ENCODE data around the gene TOMM34. TPM values are rescaled to one million over a fixed set of nuclear protein-coding genes. Genes with fewer than 3 reads are reported as not detected.
A peak's percentile ranks its signal among the peaks of the same experiment; 100 is the strongest.

Gene TOMM34
- total and polyA plus RNA-seq, 2 of the 13 experiments (the other 11 are each of a cell fraction or from before 2014, with no cell fraction given), result 36.2 to 52.0 TPM

DNA sequence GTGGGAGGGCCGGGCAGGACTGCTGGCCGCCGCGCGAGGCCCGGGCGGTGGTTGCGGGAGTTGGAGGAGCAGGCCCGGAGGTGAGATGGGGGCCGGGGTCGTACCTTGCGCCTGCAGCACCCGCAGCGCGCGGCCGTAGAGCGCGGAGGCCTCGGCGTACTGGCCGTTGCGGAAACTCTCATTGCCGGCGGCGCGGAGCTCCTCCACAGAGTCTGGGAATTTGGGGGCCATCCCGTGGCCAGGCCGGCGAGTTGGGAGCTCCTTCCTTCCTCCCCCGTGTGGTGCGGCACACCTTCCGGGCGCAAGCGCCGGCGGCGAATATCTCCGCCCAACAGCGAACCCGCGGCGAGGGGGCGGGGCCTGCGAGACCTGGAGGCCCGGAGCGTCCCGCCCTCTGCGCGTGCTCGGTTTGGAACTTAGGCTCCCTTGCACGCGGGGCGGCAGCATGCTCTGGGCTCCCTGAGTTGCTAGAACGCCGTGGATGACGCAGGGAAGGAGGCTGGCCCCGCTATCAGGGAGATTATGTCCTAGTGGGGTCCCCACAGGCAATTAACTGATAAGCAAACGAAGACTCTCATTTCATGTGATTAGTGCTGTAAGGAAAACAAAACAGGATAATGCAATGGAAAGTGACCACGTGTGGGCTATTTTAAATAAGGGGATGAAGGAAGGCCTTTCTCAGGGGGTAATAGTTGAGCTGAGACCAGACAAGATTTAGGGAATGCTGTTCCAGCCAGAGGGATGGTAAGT is at the start of gene TOMM34 (continued):
- TF ChIP-seq ZSCAN21 (CRISPR knock-in tag; IDR thresholded peaks at IDR 0.05; ENCODE audit: borderline replicate concordance) (peak; percentile 92), HDAC2 (CRISPR knock-in tag; IDR thresholded peaks at IDR 0.05) (peak; percentile 54), RORA (CRISPR knock-in tag; IDR thresholded peaks at IDR 0.05) (no peak), RBM22 (optimal IDR thresholded peaks at IDR 0.05; ENCODE audit: low read length) (no peak), ZBTB7A (CRISPR knock-in tag; IDR thresholded peaks at IDR 0.05) (peak; percentile 90), ZNF260 (CRISPR knock-in tag; IDR thresholded peaks at IDR 0.05; ENCODE audit: borderline replicate concordance, low read depth) (no peak), KLF15 (CRISPR knock-in tag; IDR thresholded peaks at IDR 0.05; ENCODE audit: borderline replicate concordance) (peak; percentile 94), FOXP1 (IDR thresholded peaks at IDR 0.05) (no peak), FOXP1 (CRISPR knock-in tag; IDR thresholded peaks at IDR 0.05) (peak; percentile 30; the same call in 1 of the 2 replicates), ZNF224 (CRISPR knock-in tag; IDR thresholded peaks at IDR 0.05) (peak; percentile 83; the same call in 1 of the 2 replicates), ZNF274 (CRISPR knock-in tag; IDR thresholded peaks at IDR 0.05) (peak; percentile 99), ZNF629 (CRISPR knock-in tag; conservative IDR thresholded peaks at IDR 0.05) (0 out of 2 replicates have a peak, but pooled peaks have one; percentile 18), ETV6 (CRISPR knock-in tag; conservative IDR thresholded peaks at IDR 0.05) (peak; percentile 77), ZNF124 (CRISPR knock-in tag; IDR thresholded peaks at IDR 0.05) (peak; percentile 86; the same call in 1 of the 2 replicates), ZNF552 (CRISPR knock-in tag; IDR thresholded peaks at IDR 0.05; ENCODE audit: borderline replicate concordance) (peak; percentile 93), ZNF775 (CRISPR knock-in tag; IDR thresholded peaks at IDR 0.05; ENCODE audit: borderline replicate concordance) (peak; percentile 85; the same call in 1 of the 2 replicates), NFE2 (CRISPR knock-in tag; IDR thresholded peaks at IDR 0.05) (no peak; the same call in 1 of the 2 replicates)
- TF ChIP-seq, protein P1, sequence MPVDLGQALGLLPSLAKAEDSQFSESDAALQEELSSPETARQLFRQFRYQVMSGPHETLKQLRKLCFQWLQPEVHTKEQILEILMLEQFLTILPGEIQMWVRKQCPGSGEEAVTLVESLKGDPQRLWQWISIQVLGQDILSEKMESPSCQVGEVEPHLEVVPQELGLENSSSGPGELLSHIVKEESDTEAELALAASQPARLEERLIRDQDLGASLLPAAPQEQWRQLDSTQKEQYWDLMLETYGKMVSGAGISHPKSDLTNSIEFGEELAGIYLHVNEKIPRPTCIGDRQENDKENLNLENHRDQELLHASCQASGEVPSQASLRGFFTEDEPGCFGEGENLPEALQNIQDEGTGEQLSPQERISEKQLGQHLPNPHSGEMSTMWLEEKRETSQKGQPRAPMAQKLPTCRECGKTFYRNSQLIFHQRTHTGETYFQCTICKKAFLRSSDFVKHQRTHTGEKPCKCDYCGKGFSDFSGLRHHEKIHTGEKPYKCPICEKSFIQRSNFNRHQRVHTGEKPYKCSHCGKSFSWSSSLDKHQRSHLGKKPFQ (CRISPR knock-in tag; IDR thresholded peaks at IDR 0.05; ENCODE audit: insufficient replicate concordance), result peak; percentile 87
- TF ChIP-seq, protein P2, sequence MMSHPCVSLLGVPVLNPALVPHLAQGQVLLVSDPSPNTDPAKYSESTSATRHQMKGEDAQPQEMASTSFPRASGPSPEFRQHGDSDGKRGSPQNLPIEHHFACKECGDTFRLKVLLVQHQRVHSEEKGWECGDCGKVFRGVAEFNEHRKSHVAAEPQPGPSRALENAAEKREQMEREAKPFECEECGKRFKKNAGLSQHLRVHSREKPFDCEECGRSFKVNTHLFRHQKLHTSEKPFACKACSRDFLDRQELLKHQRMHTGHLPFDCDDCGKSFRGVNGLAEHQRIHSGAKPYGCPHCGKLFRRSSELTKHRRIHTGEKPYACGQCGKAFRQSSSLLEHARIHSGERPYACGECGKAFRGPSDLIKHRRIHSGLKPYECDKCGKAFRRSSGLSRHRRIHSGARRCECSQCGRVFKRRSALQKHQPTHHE (CRISPR knock-in tag; IDR thresholded peaks at IDR 0.05; ENCODE audit: borderline replicate concordance), result peak; percentile 69; the same call in 1 of the 2 replicates
- TF ChIP-seq, protein P3, sequence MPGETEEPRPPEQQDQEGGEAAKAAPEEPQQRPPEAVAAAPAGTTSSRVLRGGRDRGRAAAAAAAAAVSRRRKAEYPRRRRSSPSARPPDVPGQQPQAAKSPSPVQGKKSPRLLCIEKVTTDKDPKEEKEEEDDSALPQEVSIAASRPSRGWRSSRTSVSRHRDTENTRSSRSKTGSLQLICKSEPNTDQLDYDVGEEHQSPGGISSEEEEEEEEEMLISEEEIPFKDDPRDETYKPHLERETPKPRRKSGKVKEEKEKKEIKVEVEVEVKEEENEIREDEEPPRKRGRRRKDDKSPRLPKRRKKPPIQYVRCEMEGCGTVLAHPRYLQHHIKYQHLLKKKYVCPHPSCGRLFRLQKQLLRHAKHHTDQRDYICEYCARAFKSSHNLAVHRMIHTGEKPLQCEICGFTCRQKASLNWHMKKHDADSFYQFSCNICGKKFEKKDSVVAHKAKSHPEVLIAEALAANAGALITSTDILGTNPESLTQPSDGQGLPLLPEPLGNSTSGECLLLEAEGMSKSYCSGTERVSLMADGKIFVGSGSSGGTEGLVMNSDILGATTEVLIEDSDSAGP (CRISPR knock-in tag; IDR thresholded peaks at IDR 0.05; ENCODE audit: borderline replicate concordance), result peak; percentile 91
- TF ChIP-seq, protein P4, sequence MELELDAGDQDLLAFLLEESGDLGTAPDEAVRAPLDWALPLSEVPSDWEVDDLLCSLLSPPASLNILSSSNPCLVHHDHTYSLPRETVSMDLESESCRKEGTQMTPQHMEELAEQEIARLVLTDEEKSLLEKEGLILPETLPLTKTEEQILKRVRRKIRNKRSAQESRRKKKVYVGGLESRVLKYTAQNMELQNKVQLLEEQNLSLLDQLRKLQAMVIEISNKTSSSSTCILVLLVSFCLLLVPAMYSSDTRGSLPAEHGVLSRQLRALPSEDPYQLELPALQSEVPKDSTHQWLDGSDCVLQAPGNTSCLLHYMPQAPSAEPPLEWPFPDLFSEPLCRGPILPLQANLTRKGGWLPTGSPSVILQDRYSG (CRISPR knock-in tag; IDR thresholded peaks at IDR 0.05), result peak; percentile 95; the same call in 1 of the 2 replicates
- TF ChIP-seq, protein P5, sequence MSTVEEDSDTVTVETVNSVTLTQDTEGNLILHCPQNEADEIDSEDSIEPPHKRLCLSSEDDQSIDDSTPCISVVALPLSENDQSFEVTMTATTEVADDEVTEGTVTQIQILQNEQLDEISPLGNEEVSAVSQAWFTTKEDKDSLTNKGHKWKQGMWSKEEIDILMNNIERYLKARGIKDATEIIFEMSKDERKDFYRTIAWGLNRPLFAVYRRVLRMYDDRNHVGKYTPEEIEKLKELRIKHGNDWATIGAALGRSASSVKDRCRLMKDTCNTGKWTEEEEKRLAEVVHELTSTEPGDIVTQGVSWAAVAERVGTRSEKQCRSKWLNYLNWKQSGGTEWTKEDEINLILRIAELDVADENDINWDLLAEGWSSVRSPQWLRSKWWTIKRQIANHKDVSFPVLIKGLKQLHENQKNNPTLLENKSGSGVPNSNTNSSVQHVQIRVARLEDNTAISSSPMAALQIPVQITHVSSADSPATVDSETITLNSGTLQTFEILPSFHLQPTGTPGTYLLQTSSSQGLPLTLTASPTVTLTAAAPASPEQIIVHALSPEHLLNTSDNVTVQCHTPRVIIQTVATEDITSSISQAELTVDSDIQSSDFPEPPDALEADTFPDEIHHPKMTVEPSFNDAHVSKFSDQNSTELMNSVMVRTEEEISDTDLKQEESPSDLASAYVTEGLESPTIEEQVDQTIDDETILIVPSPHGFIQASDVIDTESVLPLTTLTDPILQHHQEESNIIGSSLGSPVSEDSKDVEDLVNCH (CRISPR knock-in tag; IDR thresholded peaks at IDR 0.05), result peak; percentile 64; the same call in 1 of the 2 replicates
